HG02588 (cell line): ENCODE results near the gene EPHA5.
"Not testable (repeated sequence)": the region's sequence is repeated elsewhere in the genome, so short reads cannot be mapped to it uniquely, and the experiment has no call there.

Experiments
- ATAC-seq: cut with Tn5 transposase; IDR thresholded peaks from one replicate; pipeline ENCODE4 v1.9.1; 2021; ENCODE audit warnings: mild to moderate bottlenecking, moderate library complexity; ENCODE audit not compliant: unreplicated experiment

The EPHA5 gene

DNA sequence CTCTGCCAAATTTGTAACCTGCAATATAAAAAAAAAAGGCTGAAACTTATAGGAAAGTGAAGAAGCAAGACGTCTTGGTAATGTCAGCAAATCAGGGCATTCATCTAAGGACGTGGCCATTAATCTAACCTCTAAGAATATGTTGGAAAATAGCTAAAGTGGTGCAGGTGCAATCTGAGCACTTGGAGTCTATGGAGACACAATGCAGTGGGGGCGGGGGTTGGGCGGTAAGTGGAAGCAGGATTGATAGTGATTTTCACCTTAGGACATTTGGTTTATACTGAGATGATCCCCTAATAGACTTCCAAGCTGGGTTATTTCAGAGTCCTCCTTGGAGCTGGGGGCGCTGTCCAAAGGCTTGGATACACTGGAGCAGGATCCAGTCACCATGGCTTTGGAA is 283.4 kb downstream of the EPHA5 start:
- no peak for ATAC-seq

DNA sequence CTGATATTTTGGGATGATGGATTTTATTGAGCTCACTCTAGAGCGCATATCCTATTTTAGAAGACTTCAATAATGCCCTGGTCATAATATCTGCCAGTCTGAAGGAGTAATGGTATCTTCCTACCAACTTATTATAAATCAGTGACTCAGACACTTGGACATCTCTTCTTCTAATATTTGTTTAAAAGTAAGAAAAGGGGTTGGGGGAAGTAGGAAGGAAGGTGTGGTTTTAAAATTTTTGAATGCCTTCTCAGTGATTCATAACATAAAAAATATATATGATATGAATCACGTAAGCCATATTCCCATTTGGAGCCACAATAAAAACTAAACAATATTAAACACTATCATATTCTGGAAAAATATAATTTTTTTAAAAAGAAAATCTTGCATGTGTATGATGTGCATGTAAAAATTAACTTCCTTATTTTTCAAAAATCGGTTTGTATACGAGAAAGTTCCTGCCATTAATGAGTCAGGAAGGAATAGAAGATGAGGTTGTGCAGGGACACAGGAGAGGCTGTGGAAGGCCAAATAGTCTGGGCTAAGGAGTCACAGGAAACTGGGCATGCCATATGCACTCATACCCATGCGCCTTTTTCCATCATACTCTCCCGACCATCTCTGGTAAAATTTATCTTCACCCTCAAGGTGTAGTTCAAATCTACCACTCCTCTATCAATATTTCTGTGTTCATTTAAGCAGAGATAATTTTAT is 286.5 kb downstream of the EPHA5 start:
- no peak for ATAC-seq

DNA sequence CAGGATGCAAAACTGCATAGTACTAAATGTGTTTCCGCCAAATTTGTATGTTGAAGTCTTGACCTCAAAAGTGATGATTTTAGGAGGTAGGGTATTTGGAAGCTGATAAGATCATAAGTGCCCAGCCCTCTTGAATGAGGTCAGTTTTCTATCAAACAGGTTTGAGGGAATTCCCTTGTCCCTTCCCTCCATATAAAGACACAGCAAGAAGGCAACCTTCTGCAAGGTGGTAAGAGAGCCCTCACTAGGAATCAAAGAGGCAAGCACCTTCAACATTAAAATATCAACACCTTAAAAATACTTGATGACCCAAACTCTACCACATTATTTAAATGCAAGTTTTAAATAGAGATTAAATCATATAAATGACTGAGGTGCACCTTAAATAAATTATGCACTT is 288.6 kb downstream of the EPHA5 start:
- no peak for ATAC-seq

DNA sequence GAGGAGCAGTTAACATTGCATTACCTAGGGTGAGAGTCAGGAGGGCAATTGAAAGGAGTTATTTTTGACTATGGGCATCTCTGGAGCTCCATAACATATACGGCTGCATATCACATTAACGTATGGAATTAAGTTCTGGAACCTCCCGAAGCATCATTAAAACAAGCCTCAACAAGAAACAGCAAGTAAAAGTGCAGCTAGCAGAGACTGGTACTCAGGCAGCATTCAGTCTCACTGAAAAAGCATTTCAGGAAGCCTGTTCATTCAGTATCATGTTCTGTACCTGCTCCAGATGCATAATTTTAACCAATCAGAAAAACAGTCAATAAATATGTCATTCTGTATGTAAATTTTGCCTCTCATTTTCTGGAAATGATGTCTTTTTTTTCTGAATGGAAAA is 299.6 kb downstream of the EPHA5 start:
- ATAC-seq, result no peak

DNA sequence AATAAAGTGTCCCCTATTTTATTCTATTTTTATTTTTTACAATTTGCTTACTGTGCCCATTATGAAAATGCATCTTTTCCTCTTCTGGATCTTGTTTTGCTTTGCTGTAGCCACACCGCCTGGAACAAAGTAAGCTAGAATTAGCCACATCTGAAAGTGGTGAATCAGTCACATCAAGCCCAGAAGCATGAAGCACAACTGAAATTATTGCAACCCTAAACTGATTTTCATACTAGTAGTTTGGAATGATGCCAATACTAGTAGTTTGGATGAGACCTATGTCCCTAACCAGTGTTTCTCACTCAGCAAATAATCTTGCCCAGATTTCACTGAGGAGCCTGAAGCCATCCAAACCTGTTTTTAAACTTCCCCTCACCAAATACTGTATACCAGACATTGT is 303.0 kb downstream of the EPHA5 start:
- no peak for ATAC-seq

DNA sequence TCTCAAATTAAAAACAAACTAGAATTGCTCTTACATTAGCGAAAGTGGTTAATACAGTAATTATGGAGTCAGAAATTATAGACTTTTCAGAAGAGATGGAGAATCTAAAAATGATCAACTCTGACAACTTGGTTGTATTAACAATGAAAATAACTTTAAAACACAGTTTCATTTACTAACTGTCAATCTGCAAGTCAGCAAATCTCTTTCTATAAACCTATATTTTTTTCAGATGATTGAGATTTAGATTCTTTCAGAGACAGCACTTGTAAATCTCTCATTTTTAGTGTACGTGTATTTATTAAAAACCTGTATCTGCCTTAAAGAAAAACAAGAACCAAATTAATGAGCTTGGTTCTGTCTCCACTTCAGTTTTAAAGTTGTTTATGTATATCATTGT is 311.4 kb downstream of the EPHA5 start:
- ATAC-seq, result no peak

DNA sequence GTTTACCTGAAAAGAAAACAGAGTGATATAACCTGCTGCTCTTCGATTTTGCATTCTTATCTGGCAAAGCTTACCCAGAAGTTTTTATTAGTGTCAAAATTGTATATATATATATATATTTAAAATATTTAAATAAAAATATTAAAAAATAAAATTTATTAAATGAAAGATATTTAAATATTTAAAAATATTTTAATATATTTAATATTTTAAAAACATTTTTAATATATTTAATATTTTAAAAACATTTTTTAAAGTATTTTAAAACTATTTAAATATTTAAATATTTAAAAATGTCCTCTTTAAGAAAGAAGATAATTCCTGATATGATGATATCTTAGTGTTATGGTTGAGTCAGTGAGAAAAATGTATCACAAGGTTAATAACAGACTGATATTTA is 317.2 kb downstream of the EPHA5 start:
- ATAC-seq, result no peak

DNA sequence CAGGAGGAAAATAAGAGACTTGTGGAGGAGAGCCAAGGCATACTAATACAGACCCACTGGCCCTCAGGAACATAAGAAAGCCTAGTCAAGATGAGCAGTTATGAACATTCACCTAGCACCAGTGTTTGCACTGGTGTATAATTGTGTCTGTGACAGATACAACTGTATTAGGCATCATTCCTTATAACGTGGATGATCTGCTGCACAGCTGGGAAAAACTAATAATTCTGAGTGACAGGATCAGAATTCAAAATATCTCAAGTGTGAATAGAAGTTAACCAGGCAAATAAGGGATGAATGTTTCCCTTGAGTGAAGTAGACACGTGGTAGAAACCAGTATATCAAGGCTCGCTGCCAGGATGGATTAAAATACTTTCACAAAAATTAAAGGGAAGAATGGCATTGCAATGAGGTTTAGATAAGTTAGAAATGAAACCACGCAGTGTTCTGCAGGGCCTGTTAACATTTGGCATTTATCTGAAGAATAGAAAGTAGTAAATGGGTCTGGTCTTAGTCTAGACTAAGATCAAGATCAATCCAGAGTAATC is 325.9 kb downstream of the EPHA5 start:
- no peak for ATAC-seq

DNA sequence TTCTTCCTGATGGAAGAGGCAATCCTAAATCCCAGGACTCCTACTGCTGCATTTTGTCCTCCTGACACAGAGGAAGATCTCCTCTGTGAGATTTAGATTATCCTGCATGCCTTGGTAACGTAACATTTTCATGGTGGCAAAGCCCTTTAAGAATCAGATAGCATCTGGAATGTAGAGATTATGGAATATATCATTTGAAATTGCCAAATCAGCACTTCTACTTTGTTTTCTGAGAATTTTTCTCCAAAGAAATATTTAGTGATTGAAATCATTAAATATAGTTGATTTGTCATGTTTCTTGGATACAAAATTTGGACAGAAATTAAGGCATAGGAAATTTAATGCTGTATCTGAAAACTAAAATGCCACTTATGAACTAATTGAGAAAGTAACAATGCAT is 326.9 kb downstream of the EPHA5 start:
- no peak for ATAC-seq

DNA sequence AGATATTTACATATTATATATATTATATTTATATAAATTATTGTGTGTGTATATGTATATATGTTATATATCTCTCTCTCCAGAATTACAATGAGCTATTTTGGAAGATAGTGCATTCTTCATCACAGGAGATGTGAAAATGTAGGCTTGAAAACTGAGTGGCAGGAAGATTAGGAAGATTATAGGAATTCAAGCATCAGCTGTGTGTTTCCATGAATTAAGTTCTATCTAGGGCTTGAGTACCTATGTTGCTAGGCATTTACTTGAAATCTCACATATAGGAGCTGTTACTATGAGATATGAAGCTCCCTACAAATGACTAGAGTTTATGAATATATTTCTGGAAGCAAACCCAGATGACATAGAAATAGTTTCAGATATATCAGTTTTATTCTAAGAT is 328.7 kb downstream of the EPHA5 start:
- ATAC-seq, result no peak

DNA sequence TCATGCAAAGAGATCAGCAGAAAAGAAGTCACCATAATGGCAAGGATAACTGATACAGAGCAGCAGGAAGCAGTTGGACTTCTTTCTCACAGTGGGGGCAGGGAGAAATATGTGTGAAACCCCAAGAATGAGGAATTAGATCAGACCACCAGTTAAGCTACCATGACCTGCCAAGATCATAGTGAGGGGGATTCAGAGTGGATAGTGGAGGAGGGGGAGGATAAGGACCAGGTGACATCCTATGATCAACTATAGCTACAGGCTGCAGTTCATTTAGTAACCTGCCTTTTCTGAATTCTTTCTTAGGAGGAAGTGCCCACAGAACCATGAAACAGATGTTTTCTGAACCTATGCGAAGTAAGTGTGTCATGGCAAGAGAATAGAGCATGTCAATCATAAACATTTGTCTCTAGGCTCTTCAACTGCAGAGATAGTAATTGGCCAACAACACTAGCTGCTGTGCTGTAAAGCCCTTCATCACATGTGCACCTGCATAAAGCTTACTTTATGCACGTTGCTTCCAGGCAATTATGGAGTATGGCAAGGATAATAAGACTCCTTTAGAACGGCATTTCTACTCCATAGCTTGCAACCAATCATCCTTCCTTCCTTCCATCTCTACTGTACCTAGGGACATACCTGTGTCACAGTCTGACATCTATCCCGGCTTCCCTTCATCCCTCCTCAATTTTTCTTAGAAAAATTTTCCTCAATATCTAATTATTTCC is 329.7 kb downstream of the EPHA5 start:
- no peak for ATAC-seq

DNA sequence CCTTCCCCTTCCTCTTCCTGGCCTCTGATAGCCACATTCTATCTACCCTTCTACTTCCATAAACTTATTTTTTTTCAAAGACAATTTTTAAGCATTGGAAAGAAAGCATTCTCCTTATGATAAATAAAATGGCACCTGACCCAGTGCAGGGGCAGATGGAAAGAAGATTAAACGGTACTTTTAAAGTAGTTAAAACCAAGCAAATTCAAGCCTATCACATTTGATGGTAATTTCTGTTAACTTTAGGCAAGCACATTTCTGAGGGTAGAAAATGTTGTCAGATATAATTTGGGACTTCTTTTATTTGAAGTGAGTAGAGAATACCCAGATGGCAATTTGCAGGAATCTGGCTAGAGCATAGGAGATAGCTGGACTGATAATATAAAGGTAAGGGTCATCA is 332.9 kb downstream of the EPHA5 start:
- no peak for ATAC-seq

DNA sequence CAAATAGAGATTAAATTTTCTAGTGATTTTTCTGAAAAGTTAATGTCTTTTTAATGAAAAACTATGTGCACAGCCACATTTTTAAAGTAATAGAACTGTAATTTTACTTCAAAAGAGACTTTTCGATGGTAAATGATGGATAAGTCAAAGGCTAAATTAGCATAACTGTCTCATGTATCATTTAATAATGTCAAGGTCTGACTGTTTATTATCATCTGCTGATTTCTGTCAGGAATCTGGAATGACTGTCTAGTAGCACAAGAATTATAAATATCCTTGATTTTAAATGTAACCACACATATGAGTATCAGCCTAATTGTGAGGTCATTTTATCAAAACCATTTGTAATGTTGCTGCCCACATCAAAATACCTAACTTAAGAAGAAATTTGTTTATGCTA is 333.8 kb downstream of the EPHA5 start:
- no peak for ATAC-seq

DNA sequence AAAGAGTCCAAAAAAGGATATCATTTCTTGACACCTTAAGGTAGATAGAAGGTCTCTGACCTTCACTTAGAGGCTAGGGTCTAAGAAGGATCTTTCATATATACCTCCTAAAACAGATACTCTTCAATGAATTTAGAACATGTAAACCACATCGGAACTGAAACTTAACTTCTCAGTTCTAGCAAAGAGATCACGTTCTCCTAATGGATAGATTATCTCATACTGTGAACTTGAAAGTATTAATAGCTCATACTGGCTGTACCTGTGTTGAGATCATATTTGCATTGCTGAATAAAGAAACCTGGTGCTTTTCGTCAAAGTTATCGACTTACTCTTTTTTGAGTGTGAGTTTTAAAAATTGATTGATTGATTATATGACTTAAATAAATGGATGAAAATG is 353.8 kb downstream of the EPHA5 start:
- no peak for ATAC-seq

DNA sequence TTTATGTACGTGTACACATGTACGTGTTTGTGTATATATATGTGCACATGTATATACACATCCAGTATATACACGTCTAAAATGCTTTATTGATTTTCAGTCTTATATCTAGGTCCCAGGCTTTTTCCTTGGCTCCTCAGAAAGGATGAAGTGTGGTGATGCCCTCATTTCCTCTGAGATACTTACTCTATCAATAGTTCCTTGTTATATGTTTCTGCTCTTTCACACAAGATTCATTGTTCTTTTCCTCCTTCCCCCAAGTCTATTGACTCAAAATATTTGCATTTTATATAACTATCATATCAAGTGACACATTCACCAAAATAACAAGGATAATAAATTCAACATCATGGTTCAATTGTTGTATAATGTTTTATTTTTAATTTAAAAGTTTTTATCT is 359.2 kb downstream of the EPHA5 start:
- no peak for ATAC-seq

DNA sequence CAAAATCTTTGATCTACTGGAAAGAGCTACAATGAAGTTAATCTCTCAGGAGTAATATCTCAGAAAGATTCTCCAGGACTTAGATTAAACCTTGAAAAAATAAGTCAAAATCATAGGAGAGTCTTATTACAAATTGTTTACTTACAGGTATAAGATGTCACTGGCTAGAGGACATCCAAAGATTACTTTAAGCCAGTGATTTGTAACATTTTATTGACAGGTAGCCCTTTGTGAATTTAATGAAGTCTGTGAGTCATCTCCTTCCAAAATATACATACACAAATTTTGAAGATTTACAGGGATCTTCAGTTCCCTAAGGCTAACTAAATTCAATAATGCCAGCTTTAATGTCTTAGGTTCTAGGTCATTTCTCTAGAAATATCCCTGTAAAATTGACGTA is 359.7 kb downstream of the EPHA5 start:
- no peak for ATAC-seq

DNA sequence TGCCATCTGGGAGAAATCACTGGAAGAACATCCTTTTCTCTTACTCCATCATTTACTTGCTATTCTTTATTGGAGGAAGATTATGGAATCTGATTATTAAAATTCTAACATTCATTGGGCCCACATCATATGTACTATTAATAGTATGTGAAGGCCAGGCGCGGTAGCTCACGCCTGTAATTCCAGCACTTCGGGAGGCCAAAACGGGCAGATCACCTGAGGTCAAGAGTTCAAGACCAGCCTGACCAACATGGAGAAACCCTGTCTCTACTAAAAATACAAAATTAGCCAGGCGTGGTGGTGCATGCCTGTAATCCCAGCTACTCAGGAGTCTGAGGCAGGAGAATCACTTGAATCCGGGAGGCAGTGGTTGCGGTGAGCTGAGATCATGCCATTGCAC is 361.7 kb downstream of the EPHA5 start:
- ATAC-seq, result not testable (repeated sequence)

DNA sequence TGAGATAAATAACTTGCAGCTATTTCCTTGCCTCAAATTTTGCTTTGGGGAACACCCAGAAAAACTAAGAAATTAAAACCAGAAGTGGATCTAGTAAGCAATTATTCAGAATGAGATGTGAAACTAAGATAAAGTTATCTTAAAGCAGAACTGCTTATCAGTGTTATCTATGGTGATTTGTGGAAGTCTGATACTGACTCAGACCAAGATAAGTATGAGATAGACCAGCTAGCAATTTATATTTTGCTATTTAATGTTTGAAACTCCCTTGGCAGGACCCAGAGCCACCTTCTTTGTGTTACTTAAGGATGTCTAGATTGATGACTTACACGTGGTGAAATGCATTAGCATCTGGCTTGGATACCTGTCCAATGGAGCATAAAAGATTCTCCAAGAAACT is 368.1 kb downstream of the EPHA5 start:
- no peak for ATAC-seq

DNA sequence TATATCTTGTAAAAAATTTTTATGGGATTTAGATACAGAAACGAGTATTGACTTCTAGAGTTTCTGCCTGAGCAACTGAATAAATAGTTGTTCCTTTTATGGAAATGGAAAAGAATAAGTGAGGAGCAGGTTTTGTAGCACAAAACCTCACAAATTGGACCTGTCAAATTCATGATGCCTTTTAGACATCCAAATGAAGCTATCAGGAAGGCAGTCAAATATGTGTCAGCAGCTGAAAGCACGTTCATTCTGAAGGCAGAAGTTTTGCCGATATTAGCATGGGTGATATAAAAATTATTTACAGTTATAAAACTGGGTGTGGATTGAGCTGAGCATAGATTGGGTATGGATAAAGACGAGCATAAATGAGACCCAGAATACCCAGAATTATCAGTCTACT is 374.0 kb downstream of the EPHA5 start:
- ATAC-seq, result no peak

DNA sequence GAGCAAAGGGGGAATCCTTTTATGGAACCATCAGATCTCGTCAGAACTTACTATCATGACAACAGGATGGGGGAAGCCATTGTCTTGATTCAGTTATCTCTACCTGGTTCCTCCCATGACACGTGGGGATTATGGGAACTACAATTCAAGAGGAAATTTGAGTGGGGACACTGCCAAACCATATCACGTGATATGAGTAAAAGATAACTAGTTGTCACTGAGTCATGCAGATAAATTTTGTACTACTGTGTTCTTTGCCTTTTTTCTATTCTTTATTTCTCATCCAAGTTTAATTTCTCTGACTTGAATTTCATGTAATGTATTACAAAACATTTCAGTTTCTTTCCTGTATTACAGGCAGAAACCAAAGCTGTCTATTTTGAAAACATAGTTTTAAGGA is 383.2 kb downstream of the EPHA5 start:
- ATAC-seq, result no peak
